GM19395 (cell line): ENCODE measurements around the gene EHBP1L1.

ENCODE experiments used
- ATAC-seq: cut with Tn5 transposase; IDR thresholded peaks from one replicate; pipeline ENCODE4 v1.9.1; 2021; ENCODE audit warnings: mild to moderate bottlenecking, moderate library complexity; ENCODE audit not compliant: unreplicated experiment

Gene EHBP1L1

DNA sequence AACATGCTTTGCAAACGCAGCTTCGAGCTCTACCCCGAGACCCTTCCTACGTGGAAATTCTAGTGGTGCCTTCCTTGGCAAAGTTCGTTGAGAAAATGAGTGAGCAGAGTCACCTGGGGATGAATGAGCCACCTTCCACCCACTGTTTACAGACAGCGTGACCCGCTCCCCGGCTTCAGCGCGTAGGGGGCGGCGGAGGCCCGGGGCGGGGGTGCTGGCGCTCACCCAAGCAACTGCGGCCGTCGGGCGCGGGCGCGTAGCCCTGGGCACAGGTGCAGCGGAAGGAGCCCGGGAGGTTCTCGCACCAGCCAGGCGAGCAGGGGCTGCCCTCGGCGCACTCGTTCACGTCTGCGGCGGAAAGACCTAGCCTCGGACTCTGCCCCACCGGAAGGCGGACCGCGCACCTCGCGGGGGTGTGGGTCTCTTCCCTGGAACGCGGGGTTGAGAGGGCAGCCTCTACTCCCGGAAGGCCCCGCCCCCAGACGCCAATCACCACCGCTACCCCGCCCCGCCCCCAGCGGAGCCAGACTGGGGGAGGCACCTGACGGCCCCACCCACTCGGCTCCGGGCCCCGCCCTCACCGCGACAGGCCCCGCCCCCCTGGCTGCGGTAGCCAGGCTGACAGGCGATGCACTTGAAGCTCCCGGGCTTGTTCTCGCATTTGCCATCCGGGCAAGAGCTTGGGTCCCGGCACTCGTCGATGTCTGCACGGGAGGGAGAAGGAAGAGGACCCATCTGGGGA lies 29.5 kb upstream of the EHBP1L1 start:
- ATAC-seq: peak; percentile 65

DNA sequence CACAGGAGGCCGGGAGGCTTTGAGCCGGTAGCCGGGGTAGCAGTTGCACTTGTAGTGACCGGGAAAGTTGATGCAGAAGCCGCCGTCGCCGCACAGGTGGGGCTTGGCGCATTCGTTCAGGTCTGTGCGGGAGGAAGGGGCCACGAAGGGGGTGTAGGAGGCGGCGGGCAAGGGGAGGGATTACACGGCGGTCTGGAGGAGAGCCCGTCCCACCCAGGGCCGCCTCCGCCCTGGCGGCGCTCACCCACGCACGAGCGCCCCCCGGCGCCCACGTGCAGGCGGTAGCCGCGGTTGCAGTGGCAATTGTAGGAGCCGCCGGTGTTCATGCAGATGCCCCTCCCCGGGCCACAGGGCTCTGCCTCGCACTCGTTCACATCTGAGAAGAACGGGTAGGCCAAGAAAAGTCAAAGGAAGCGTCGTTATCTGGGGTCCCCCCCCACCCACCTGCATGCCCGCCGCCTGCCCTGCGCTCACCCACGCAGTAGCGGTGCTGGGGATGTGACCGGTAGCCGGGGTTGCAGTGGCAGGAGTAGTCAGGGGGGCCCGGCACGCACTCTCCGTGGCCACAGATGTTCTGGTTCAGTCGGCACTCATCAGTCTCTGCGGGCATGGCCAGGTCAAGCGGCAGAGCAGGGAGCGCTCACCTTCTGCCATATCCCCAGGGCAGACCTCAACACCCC lies 28.3 kb upstream of the EHBP1L1 start:
- no peak for ATAC-seq

DNA sequence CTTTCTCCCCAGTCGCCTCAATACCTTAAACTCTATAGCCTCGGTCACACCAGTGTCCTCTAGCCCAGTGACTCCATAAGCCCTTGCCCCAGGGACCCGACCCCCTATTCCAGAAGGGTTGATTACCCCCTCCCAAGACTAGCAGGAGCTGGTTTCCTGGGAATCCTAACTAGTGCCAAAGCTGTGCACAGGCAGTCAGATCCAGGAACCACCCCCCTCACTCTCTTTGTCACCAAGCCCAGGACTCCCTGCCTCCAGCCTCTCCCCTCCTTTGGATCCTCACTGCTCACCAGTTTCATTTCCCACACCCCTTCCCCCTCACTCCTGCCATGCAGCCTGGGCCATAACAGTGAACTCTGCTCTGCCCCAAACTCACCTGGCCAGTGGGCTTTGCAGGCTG lies 27.5 kb upstream of the EHBP1L1 start:
- no peak for ATAC-seq

DNA sequence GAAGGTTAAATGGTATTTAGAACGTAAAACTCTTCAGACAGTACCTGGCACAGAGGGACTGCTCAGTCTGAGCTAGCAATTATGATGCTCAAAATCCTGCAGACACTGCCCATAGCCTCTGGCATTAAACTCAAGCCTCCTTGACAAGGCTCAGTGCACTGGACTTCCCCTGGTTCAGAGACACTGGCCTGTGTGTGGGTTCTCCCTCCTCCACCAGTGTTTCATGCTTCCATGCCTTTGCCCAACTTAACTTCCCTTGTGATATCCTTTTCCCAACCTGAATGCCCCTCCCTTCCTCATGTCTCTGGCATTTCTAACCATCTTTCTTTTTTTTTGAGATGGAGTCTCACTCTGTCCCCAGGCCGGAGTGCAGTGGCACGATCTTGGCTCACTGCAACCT lies 26.8 kb upstream of the EHBP1L1 start:
- no peak for ATAC-seq

DNA sequence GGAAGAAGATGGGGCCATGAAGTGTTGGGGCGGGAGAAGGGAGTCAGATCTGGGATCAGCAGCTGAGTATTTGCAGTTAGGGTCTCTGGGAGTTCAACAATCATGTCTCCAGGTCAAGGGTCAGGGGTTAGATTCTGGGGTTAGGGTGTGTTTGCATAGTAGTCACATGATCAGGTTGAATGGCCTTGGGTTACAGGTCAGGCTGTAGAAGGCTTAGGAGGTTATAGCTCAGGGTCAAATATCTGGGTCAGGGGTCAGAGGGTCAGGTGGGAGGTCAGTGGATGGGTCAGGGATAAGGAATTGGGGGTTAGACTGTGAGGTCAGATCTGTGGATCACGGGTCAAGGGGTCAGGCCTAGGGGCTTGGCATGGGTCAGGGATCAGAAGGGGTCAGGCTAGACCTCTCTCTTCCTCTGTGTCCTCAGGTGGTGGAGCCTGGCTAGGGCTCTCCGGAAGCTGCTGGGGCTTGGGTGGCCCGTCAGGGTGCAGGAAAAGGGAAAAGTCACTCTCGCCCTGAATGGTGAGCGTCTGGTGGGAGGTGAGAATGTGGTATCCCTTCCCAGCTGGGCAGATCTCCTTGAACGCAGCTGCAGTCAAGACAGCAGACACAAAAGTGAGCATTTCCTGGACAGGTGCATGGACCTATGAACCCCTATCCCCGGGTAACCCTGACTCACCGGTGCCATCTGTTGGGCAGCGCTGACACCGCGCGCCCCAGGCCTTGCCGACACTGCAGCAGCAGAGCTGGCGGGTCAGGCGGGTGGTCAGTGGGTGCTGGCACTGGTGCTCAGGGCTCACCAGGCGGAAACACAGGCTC lies 24.1 kb upstream of the EHBP1L1 start:
- no peak for ATAC-seq

DNA sequence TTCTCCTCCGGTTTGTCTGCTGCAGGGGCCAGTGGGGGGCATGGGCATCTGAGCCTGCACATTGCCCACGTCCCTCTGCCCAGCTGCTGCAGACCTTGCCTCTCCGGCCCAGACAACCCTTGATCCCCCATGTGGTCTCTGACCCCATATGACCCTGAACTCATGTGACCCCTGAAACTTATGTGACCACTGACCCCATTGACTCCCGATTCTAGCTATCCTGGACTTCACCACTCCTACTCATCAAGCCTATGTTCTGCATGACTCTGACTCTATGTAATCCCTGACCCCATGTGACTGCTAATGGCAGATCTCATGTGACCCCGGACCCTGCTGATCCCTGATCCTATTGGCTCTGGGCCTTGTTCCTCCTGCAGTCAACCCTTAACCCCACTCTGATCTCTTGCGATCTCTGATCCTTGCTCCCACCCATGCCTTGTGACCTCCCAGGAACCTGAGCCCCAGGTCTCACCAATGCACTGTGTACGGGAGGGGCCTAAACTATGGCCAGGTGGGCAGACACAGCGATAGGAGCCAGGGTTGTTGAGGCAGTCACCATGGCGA lies 23.4 kb upstream of the EHBP1L1 start:
- ATAC-seq: no peak

DNA sequence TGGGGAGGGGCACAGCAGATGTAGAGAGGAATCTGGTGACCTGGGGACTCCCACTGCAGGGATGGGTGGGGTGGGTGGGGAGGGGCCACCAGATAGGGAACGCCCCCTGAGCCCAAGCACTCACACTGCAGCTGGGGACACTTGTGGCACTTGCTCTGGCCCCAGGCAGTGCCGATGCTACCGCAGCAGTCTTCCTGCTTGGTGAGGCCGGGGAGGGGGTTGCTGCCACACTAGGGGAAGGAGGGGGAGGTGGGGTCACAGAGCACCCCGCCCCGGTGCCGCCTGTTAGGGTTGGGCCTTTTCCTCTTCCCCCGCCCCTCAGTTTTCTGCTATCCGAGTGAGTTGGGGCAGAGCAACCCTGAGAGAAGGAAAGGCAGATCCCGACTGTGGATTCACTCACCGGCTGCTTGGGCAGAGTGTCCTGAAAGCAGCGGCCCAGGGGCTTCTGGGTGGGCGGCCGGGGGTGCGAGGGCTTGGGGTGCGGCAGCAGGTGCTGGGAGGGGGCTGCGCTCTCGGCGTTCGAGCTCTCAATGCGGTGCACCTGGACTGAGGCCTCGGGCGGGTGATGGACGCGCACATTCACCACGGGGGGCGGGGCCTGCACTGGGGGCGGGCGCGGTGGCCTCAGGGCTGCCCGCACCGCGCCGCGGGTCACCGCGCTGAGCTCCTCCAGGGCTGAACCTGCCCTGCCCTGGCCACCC lies 22.4 kb upstream of the EHBP1L1 start:
- no peak for ATAC-seq

DNA sequence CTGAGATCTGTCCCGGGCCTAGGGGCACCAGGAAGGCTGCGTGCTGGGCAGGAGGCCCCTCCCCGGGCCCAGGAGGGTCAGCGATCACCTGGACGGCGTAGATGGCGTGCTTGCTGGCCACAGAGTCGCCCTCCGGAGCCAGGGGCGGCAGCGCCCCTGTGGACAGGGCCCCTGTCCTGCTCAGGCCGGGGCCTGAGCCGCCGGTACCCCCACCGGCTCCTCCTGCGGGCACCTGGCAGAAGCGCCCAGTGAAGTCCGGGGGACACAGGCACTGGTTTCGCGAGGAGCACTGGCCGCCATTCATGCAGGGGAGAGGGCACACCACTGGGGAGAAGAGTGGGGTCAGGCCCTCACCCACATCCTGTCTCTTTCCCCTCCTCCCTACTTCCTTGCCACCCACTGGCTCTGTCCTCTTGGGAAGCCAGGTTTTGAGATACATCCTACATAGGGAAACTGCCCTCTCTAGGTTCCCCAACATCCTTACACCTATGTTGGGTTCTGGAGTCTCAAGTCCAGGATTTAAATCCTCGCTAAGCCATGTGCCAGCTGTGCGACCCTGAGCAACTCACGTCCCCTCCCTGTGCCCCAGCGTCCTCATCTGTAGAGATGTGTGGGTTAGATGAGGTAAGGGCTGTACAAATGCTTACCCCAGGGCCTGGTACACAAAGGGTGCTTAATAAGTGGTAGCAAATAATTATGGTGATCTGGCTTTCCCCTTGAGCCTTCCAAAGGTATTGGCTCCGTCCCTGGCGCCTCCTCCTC lies 21.6 kb upstream of the EHBP1L1 start:
- no peak for ATAC-seq

DNA sequence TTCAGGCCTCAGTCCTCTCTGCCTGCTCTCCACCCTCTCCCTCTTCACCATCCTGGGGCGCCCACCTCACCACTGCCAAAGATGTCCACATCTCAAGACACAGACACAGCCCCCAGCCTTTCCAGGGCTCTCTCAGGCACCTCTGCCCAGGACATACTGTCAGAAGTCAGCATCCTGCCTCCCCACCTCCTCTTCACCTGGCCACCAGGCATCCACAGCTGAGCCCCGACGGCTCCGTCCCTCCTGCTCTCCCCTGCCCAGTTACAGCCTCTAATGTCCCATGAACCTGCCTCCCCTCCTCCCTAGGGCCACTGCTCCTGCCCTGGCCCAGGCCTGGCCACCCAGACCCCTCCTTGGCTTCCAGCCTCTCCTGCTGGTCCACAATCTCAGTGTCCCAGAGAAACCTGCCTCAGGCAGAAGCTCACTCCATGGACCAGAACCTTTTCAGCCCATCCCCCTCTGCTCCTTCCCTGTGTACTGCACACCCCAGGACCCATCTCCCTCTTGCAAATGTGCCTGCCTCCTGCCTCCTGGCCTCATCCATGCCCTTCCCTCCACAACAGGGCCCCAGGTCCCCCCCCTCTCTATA lies 20.9 kb upstream of the EHBP1L1 start:
- no peak for ATAC-seq

DNA sequence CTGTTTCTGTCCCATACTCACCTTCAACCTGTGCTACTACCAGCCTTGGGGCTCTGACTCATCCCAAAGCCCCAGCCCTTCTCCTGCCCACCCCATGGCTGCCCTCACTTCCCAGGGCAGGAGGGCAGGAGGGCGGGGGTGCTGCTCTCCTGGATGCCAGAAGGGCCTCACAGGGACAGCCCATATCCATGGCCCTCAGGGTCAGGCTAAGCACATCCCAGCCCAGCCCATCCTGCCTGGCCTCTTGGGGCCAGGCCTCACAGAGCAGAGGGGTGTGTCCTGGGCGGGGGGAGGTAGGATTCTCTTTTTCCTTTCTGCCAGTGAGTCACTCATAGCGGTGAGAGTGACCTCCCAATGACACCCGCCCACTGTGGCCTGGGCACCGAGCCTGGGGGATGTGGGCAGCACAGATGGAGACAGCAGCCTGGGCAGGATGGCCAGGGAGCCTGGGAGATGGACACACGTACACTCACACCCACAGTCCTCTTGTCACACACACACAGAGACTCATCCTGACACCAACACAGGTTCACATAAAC lies 20.1 kb upstream of the EHBP1L1 start:
- no peak for ATAC-seq

DNA sequence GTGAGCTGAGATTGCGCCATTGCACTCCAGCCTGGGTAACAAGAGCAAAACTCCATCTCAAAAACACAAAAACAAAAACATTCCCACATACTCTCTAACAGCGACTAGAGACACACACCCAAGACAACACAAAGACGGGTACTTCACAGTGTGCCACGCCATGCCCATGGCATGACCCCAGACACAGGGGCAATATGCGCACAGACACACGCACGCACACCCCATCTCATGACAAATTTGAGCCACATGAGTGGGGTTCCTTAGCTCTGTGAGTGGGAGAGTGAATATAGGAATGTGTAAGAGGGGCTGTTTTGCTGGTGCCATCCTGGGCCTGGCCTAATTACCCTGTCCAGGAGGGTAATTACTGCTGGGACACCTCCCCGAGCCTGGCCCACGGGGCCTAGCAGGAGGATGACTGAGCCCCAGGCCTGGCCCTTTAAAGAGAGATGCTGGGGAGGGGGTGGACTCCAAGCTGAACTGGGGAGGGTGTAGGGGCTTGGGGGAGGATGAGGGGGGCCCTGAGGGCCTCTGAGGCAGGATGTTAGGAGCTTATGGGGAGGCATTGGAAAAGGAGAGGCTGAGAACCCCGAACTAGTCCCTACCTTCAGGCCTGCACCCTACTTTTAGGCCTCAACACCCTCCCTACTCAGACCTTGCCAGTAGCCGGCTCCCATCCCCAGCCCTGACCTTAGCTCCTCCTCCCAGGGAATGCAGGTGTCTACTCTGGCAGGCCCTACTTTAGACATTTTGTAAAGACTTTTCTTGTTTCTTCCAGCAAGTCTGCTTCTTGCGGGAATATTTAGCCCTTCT lies 19.2 kb upstream of the EHBP1L1 start:
- no peak for ATAC-seq

DNA sequence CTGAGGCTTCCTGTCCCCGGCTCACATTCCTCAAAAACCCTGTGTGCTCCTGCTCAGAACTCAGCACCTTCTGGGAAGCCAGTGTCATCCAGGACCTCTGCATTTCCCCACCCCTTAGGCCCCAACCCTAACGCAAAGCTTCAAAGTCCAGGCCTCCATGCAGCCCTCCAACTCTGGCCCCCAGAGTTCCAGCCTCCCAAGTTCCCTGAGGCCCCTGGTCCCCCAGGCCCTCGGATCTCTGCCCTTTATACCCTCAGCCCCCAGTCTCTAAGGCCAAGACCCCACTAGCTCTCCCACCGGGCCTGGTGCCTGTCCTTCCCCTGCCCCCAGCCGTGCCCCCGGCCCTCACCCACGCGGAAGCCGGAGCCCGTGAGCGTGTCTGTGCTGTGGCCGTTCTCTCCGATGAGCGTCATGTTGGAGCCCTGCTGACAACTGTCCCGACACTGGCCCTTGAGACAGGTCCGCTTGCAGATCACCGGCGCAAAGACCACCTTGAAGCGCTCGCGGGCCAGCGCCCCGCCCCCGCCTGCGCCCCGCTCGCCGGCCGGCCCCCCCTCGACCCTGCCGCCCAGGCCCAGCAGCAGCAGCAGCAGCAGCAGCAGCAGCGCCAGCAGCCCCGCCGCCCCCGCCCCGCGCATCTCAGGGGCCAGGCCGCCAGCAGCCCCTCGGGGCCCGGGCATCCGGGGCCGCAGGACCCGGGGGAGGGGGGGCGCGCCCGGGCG lies 18.4 kb upstream of the EHBP1L1 start:
- no peak for ATAC-seq

DNA sequence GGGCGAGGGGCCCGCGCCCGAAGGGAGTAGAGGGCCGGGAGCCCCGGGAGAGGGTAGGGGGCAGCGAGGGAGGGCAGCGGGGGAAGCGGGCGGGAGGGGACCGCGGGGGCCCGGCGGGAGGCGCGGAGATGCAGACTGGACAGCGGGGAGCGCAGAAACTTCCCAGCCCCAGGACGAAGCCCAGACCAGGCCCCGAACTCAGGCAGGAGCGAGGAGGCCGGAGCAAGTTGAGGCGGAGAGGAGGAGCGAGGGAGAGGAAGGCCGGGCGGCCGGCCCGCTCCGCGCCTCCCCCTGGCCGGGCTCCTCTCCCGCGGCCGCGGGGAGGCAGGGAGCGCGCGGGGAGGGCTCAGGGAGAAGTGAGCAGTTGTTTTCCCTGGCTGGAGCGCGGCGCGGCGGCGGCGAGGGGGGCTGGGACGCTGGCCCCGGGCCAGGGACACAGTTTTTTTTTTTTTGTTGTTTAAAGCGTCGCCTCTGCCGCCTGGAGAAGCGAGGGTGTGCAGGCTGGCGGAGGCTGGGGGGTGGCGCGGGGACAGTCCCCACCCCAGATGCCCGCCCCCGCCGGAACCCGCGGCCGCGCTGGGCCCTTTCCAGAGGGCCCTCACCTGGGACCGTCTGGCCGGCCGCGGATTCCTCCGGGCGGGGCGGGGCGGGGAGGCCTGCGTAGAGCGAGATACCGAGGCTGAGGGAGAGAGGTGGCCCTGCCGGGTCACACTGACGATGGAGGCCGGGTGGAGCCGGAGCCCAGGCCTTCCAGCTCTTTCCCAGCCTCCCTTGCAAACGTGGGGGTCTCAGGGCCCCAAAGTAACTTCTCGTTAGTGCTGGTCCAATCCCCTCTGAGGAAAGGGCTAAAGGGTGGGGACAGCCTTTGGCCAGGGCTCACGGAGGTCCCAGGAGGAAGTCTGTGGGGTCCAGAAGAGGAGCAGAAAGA lies 17.6 kb upstream of the EHBP1L1 start, which contains the start of gene LTBP3:
Gene LTBP3, minus strand, starts transcription at position 358 of the 928 bp plus-strand sequence. CDS start 400 bp downstream, outside the sequence.
- ATAC-seq: no peak

DNA sequence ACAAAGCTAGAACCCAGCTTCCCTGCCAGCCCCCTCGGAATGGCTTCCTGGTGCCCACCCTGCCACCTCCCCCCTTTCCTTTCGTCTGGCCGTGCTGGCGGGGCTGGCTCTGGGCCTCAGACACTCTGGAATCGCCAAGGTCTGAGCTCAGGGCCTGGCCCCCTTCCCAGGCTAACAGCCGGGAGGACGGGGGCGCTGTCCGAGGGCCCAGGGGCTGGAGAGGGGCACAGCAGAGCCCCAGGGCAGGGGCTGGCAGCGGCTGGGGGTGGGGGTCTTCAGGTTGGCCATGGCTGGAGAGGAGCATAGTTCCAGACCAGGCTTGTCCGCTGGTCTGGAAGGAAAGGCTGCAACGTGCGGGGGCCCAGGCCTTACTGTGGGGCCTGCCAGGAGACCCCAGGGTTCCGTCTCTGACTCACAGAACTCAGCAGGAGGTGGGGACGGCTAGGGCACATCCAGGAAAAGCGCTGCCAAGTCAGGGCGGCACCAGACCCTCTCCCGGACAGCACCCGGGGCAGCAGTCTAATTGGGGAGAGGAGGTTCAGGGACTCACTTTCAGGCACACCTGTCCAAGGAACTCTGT lies 16.8 kb upstream of the EHBP1L1 start:
- ATAC-seq: no peak

DNA sequence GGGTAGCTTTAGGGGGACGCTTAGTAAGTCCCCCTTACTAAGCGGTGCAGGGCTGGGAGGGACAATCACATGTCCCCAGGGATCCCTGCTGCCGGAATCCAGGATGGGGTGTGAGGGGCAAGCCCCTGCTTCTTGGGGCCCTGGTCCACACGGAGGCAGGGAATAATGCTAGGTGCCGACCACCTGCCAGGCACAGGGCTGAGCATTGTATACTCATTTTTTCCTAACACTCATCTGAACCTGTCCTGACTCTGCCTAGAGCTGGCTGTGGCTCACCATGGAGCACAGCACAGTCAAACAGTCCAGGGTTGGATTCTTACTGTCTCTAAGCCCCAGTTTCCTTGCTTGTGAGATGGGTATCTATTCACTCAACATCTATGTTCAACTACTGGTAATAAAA lies 16.3 kb upstream of the EHBP1L1 start:
- no peak for ATAC-seq

DNA sequence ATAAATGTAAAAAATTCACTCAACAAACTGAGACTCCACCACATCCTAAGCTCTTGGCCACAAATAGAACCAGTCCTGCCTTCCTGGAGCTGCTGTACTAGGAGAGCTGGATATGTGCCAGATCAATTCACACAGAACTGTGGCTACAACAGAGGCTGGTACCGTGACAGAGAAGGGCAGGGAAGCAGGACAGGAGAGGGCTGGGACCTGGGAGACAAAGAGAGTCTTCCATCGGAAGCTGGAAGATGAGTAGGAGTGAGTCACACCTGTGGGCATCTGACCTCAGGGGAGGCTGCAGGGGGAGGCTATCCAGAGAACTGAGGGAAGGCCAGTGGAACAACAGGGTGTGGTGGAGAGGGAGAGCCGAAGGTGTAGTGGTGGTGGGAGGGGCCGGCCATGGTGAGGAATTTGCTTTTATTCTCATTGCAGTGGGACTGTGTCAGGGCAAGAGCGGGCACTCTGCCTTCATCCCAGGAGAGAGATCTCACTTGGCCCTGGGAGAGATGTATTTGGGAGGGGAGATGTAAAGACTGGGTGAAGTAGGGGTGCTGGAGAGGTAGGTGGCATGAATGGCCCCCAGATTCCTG lies 15.8 kb upstream of the EHBP1L1 start:
- ATAC-seq: no peak
